GM12874 (cell line): ENCODE data around the gene IPP.

Experiments used
- TF ChIP-seq, protein P1 (sequence below): IDR thresholded peaks from 2 replicates; pipeline ENCODE4 v1.5.1; 2011; ENCODE audit warnings: low read depth, mild to moderate bottlenecking, control low read depth, low read length, moderate library complexity; ENCODE audit not compliant: insufficient read depth

Gene IPP

GRCh38 chr1:45669859-45670655 is 80.4 kb downstream of the IPP start:
- TF ChIP-seq, protein P1, sequence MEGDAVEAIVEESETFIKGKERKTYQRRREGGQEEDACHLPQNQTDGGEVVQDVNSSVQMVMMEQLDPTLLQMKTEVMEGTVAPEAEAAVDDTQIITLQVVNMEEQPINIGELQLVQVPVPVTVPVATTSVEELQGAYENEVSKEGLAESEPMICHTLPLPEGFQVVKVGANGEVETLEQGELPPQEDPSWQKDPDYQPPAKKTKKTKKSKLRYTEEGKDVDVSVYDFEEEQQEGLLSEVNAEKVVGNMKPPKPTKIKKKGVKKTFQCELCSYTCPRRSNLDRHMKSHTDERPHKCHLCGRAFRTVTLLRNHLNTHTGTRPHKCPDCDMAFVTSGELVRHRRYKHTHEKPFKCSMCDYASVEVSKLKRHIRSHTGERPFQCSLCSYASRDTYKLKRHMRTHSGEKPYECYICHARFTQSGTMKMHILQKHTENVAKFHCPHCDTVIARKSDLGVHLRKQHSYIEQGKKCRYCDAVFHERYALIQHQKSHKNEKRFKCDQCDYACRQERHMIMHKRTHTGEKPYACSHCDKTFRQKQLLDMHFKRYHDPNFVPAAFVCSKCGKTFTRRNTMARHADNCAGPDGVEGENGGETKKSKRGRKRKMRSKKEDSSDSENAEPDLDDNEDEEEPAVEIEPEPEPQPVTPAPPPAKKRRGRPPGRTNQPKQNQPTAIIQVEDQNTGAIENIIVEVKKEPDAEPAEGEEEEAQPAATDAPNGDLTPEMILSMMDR: no peak

DNA sequence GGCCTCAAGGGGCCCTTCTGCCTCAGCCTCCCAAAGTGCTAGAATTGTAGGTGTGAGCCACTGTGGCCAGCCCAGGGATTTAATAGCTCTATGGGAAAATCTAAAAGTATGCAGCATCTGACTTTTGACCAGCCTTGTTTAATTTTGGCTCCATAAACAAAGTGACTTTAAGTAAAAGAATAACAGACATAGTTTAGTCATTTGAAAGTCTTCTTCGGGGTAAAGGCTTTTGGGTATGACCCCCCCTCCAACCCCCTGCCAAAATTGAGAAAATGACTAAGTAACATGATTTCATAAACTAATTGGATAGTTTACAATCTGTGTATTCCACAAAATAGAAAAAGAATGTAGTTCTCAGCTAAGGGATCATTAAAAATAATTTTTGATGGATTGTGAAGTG is 81.1 kb downstream of the IPP start:
- TF ChIP-seq, protein P1: no peak

- TF ChIP-seq, protein P1: no peak
Measured at GRCh38 chr1:45668526-45668925, 81.9 kb downstream of the IPP start.

GRCh38 chr1:45667321-45668111 is 82.9 kb downstream of the IPP start:
- TF ChIP-seq, protein P1: no peak

GRCh38 chr1:45666836-45667235 is 83.6 kb downstream of the IPP start:
- TF ChIP-seq, protein P1: no peak

- TF ChIP-seq, protein P1: no peak
Measured at GRCh38 chr1:45660336-45660735, 90.1 kb downstream of the IPP start.

- TF ChIP-seq, protein P1: no peak
Measured at GRCh38 chr1:45659222-45659621, 91.2 kb downstream of the IPP start.
